ENCODE measurements around the gene PIAS3. TPM values are rescaled to one million over a fixed set of nuclear protein-coding genes. Genes with fewer than 3 reads are reported as not detected.

PIAS3 gene
- total and polyA plus RNA-seq, 10 of the 15 experiments (the other 5 are each of a cell fraction or from before 2014, with no cell fraction given): 0.85 to 14.9 (median 10.6) TPM

DNA sequence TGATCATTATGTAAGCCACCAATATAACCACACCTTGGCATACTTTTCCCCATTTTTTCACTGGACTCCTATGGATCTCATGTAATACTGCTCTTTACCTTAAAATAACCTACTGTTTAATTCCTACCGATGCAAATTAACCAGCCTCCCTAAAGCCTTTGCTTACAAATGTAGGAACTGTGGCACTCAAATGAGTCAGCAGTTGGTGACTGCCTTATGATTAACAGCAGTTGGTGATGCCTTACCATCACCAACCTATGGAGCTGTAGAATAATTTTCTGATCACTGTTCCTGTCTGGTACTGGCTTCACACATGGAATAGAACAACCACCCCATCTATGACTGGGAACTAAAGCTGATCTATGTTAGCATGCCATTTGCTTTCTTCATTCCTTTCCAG lies 21.2 kb downstream of the PIAS3 start:
- H3K4me3 ChIP-seq: no peak overlapping the region
- FAIRE-seq (no peak), ATAC-seq (no peak), DNase-seq (ENCODE audit: low read depth, low spot score) (no peak)
- no peak overlapping the region for H3K9ac ChIP-seq (ENCODE audit: control insufficient read depth, insufficient read depth, low read length)
- no peaks in the 10 kb centered on the region for H3K27me3 ChIP-seq (replicated peaks in 1 of 2; ENCODE audit: control insufficient read depth in 2 of 2, insufficient read depth in 2 of 2, low read length in 1 of 2)
- intact Hi-C loops (cut with micrococcal nuclease; ENCODE audit: unreplicated experiment) (no loop called here), in situ Hi-C loops (cut with MboI) (no loop called here)
- WGBS (ENCODE audit: insufficient coverage, insufficient replicate concordance, low lambda C conversion rate, missing lambda C conversion rate): 100% methylated on average over 1 of the region's 1 CpG
- H3K9me3 ChIP-seq (replicated peaks; ENCODE audit: control insufficient read depth, insufficient read depth, low read length): no peaks in the 10 kb centered on the region
- peaks cover 18 to 43% of the 10 kb centered on the region in 2 experiments for H3K36me3 ChIP-seq (ENCODE audit: control insufficient read depth in 2 of 2, insufficient read depth in 2 of 2, low read length in 1 of 2)
- POLR2A ChIA-PET: no interaction called here
- SMC1A ChIA-PET (ENCODE audit: uncharacterized antibody, unreplicated experiment): no interaction called here
- no peaks in the 10 kb centered on the region for H3K79me2 ChIP-seq (ENCODE audit: control insufficient read depth, insufficient read depth, low read length)
- H2AFZ ChIP-seq (ENCODE audit: control insufficient read depth, low read depth, low read length): no peak overlapping the region
- TF ChIP-seq ZSCAN29 (IDR thresholded peaks at IDR 0.05): no peak
- TF ChIP-seq, protein P1, sequence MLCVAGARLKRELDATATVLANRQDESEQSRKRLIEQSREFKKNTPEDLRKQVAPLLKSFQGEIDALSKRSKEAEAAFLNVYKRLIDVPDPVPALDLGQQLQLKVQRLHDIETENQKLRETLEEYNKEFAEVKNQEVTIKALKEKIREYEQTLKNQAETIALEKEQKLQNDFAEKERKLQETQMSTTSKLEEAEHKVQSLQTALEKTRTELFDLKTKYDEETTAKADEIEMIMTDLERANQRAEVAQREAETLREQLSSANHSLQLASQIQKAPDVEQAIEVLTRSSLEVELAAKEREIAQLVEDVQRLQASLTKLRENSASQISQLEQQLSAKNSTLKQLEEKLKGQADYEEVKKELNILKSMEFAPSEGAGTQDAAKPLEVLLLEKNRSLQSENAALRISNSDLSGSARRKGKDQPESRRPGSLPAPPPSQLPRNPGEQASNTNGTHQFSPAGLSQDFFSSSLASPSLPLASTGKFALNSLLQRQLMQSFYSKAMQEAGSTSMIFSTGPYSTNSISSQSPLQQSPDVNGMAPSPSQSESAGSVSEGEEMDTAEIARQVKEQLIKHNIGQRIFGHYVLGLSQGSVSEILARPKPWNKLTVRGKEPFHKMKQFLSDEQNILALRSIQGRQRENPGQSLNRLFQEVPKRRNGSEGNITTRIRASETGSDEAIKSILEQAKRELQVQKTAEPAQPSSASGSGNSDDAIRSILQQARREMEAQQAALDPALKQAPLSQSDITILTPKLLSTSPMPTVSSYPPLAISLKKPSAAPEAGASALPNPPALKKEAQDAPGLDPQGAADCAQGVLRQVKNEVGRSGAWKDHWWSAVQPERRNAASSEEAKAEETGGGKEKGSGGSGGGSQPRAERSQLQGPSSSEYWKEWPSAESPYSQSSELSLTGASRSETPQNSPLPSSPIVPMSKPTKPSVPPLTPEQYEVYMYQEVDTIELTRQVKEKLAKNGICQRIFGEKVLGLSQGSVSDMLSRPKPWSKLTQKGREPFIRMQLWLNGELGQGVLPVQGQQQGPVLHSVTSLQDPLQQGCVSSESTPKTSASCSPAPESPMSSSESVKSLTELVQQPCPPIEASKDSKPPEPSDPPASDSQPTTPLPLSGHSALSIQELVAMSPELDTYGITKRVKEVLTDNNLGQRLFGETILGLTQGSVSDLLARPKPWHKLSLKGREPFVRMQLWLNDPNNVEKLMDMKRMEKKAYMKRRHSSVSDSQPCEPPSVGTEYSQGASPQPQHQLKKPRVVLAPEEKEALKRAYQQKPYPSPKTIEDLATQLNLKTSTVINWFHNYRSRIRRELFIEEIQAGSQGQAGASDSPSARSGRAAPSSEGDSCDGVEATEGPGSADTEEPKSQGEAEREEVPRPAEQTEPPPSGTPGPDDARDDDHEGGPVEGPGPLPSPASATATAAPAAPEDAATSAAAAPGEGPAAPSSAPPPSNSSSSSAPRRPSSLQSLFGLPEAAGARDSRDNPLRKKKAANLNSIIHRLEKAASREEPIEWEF (IDR thresholded peaks at IDR 0.05; ENCODE audit: insufficient replicate concordance, low read depth, low read length): no peak
- no peak for TF ChIP-seq RELA (IDR thresholded peaks at IDR 0.05; ENCODE audit: borderline replicate concordance, partially characterized antibody)
- no peak for TF ChIP-seq STAT1 (conservative IDR thresholded peaks at IDR 0.05)
- no peak for TF ChIP-seq SREBF1 (IDR thresholded peaks at IDR 0.05; ENCODE audit: low read length)
- no peak for TF ChIP-seq SUZ12 (IDR thresholded peaks at IDR 0.05; ENCODE audit: unreplicated experiment)
- no peak for TF ChIP-seq PBX3 (IDR thresholded peaks at IDR 0.05; ENCODE audit: insufficient replicate concordance, low read depth, low read length)
- TF ChIP-seq FOXK2 (IDR thresholded peaks at IDR 0.05): no peak
- no peak for TF ChIP-seq IRF4 (IDR thresholded peaks at IDR 0.05; ENCODE audit: low read depth, low read length)
- no peak for TF ChIP-seq ASH2L (IDR thresholded peaks at IDR 0.05; ENCODE audit: borderline replicate concordance, low read depth)
- TF ChIP-seq USF2 (IDR thresholded peaks at IDR 0.05; ENCODE audit: borderline replicate concordance, low read depth, low read length): no peak
- TF ChIP-seq TAF1 (IDR thresholded peaks at IDR 0.05; ENCODE audit: borderline replicate concordance, low read depth, low read length): no peak
- no peak for TF ChIP-seq ZZZ3 (IDR thresholded peaks at IDR 0.05; ENCODE audit: control insufficient read depth, insufficient read length, low read depth)
- TF ChIP-seq RUNX3 (IDR thresholded peaks at IDR 0.05; ENCODE audit: low read length): no peak
- no peak for TF ChIP-seq BACH1 (IDR thresholded peaks at IDR 0.05; ENCODE audit: borderline replicate concordance)
- TF ChIP-seq MTA2 (IDR thresholded peaks at IDR 0.05; ENCODE audit: low read depth): no peak
- TF ChIP-seq ZNF384 (IDR thresholded peaks at IDR 0.05; ENCODE audit: borderline replicate concordance, low read depth, low read length): no peak
- no peak for TF ChIP-seq HDGF (IDR thresholded peaks at IDR 0.05)
- TF ChIP-seq POLR2AphosphoS2 (IDR thresholded peaks at IDR 0.05; ENCODE audit: low read depth, low read length): no peak
- no peaks in the 10 kb centered on the region for H4K20me1 ChIP-seq (ENCODE audit: control insufficient read depth, insufficient read depth)
- no peak overlapping the region for H3K4me2 ChIP-seq (ENCODE audit: control insufficient read depth, insufficient read depth)
- no TSS peak for BruUV-seq (replicated peaks)
- no peaks in the 10 kb centered on the region for H3K4me1 ChIP-seq (ENCODE audit: control insufficient read depth, insufficient read depth, low read length)
- CTCF ChIA-PET: interaction anchor here (1.0 to 7.4 kb wide), 2 partner anchors 8 to 14 kb away, joined by 3 to 45 read pairs; partner anchors contain the start of genes NUDT17, POLR3C and RNF115
- RAD21 ChIA-PET (ENCODE audit: unreplicated experiment): no interaction called here
- H3K27ac ChIP-seq (ENCODE audit: control insufficient read depth, insufficient read depth): no peak overlapping the region
